ENCODE measurements around the gene TNFRSF12A. TPM values are rescaled to one million over a fixed set of nuclear protein-coding genes. Genes with fewer than 3 reads are reported as not detected.

The TNFRSF12A gene
- total RNA-seq, 1 experiment from 2014 or later, result 147 TPM

DNA sequence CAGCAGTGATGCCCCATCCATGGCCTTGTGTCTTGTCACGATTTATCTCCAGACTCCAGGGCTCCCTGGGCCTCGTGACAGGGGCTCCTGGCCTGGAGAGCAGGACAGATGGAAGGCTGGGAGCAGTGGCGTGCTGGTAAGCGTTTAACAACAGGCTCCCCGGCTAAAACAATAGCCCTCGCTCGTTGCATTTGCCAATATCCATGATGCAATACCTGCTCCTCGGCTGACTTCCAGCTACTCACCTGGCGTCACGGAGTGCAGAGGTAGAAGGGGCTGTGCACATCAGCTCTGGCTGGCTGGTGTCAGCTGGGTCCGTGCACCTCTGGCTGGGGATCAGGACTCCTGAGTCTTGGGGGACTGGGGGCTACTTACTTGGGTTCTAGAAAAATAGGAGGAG lies 18.1 kb downstream of the TNFRSF12A start:
- H3K27me3 ChIP-seq (ENCODE audit: insufficient read depth, low read length), result no peaks in the 10 kb centered on the region

More for the DNA sequence above, 18.1 kb downstream of the TNFRSF12A start:
- peaks cover 40% of the 10 kb centered on the region for H3K27me3 Mint-ChIP-seq (ENCODE audit: low read depth)
- H3K18ac ChIP-seq (ENCODE audit: insufficient read length, low read depth, low read length), result no peak overlapping the region
- peaks cover 19 to 20% of the 10 kb centered on the region in 2 experiments for H3K4me1 Mint-ChIP-seq
- peaks cover 7% of the 10 kb centered on the region for H3K23me2 ChIP-seq (ENCODE audit: insufficient read length, low read depth, low read length, poor library complexity, severe bottlenecking)
- no peak overlapping the region for H3K56ac ChIP-seq (ENCODE audit: insufficient read length, low read depth, low read length)
- no peak overlapping the region for H3T11ph ChIP-seq (ENCODE audit: low read length)
- H3K36me3 Mint-ChIP-seq (ENCODE audit: insufficient read depth in 1 of 3, low read depth in 3 of 3), result peaks cover 3 to 5% (median 3%) of the 10 kb centered on the region in 3 experiments; a peak in 3 of 7 replicates
- no peak overlapping the region for H2BK15ac ChIP-seq (ENCODE audit: low read depth, low read length)
- H2AFZ ChIP-seq (ENCODE audit: low read length), result no peak overlapping the region
- no peaks in the 10 kb centered on the region for H3K9me3 Mint-ChIP-seq
- H3K79me2 ChIP-seq (ENCODE audit: insufficient read depth, low read length), result no peaks in the 10 kb centered on the region
- no peak overlapping the region for H3K27ac ChIP-seq (ENCODE audit: insufficient read length, low read depth, low read length)
- no peaks in the 10 kb centered on the region for H3K9me3 ChIP-seq (ENCODE audit: control insufficient read depth, low read depth, low read length)
- no peak overlapping the region for H2BK12ac ChIP-seq (ENCODE audit: insufficient read length, low read depth, low read length)
- H2BK120ac ChIP-seq (ENCODE audit: low read depth, low read length, poor library complexity, severe bottlenecking), result no peak overlapping the region
- peak overlapping the region; percentile 68 to 91 (median 82); a peak in 4 of 7 replicates for H3K27ac Mint-ChIP-seq
- H3K4me1 ChIP-seq (ENCODE audit: insufficient read depth, low read length), result no peaks in the 10 kb centered on the region; the same call in 1 of the 2 replicates
- H2BK5ac ChIP-seq (ENCODE audit: insufficient read length, low read length), result no peak overlapping the region
- no peak overlapping the region for H4K91ac ChIP-seq (ENCODE audit: insufficient read length, low read depth, low read length)
- DNase-seq, result peak; percentile 73
- H3K4me2 ChIP-seq (ENCODE audit: insufficient read depth, insufficient read length, low read length), result no peak overlapping the region
- no peak overlapping the region for H4K5ac ChIP-seq (ENCODE audit: insufficient read length, low read depth, low read length)
- no peak overlapping the region for H3K23ac ChIP-seq (ENCODE audit: insufficient read length, low read depth, low read length)
- TF ChIP-seq, protein P1, sequence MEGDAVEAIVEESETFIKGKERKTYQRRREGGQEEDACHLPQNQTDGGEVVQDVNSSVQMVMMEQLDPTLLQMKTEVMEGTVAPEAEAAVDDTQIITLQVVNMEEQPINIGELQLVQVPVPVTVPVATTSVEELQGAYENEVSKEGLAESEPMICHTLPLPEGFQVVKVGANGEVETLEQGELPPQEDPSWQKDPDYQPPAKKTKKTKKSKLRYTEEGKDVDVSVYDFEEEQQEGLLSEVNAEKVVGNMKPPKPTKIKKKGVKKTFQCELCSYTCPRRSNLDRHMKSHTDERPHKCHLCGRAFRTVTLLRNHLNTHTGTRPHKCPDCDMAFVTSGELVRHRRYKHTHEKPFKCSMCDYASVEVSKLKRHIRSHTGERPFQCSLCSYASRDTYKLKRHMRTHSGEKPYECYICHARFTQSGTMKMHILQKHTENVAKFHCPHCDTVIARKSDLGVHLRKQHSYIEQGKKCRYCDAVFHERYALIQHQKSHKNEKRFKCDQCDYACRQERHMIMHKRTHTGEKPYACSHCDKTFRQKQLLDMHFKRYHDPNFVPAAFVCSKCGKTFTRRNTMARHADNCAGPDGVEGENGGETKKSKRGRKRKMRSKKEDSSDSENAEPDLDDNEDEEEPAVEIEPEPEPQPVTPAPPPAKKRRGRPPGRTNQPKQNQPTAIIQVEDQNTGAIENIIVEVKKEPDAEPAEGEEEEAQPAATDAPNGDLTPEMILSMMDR (conservative IDR thresholded peaks at IDR 0.05), result no peak
- no peak overlapping the region for H4K8ac ChIP-seq (replicated peaks; ENCODE audit: insufficient read length, low read depth, low read length)
- peak overlapping the region in 1 of 2 experiments; percentile 79; a peak in 3 of 5 replicates for H3K4me3 Mint-ChIP-seq
- H3K79me1 ChIP-seq (ENCODE audit: insufficient read depth, low read depth, low read length, poor library complexity, severe bottlenecking), result no peaks in the 10 kb centered on the region
- no peak overlapping the region for H2AK5ac ChIP-seq (ENCODE audit: insufficient read length, low read length)
- no peak overlapping the region for H3K4ac ChIP-seq (ENCODE audit: low read depth, low read length)
- H3K14ac ChIP-seq (ENCODE audit: insufficient read depth, low read length), result no peak overlapping the region
- no CpG with 5 or more reads among the region's 11 CpGs for WGBS (ENCODE audit: extremely low coverage, insufficient read length, low lambda C conversion rate)
- H4K20me1 ChIP-seq (ENCODE audit: control insufficient read depth, insufficient read depth, insufficient read length), result no peaks in the 10 kb centered on the region
- no peak overlapping the region for H3K9ac ChIP-seq (ENCODE audit: extremely low read depth, insufficient read length, low read length)
- no peak overlapping the region for H2BK20ac ChIP-seq (ENCODE audit: low read depth, low read length, poor library complexity, severe bottlenecking)

Data from H9 (cell line).